HG02642 (cell line): ENCODE measurements around the gene KRT6B.
"Not testable (repeated sequence)": the region's sequence is repeated elsewhere in the genome, so short reads cannot be mapped to it uniquely, and the experiment has no call there.

ENCODE experiments used
- ATAC-seq: cut with Tn5 transposase; IDR thresholded peaks from one replicate; pipeline ENCODE4 v1.9.1; 2021; ENCODE audit warnings: mild to moderate bottlenecking; ENCODE audit not compliant: unreplicated experiment, poor library complexity

KRT6B gene

GRCh38 chr12:52473768-52474167 is 21.8 kb upstream of the KRT6B start, which contains the start of gene KRT6C:
Gene KRT6C (minus strand): TSS chr12:52473805. CDS start chr12:52473737, 68 bp downstream.
- no peak for ATAC-seq

GRCh38 chr12:52469853-52470252 is 17.9 kb upstream of the KRT6B start:
- ATAC-seq = no peak

- no peak for ATAC-seq
Observed at GRCh38 chr12:52464897-52465296, 13.0 kb upstream of the KRT6B start.

- ATAC-seq = no peak
Observed at GRCh38 chr12:52461693-52462092, 9.7 kb upstream of the KRT6B start.

GRCh38 chr12:52458861-52459260 is 6.9 kb upstream of the KRT6B start:
- no peak for ATAC-seq

- ATAC-seq = no peak
Observed at GRCh38 chr12:52455821-52456220, 3.9 kb upstream of the KRT6B start.

GRCh38 chr12:52454411-52455201 is 2.7 kb upstream of the KRT6B start:
- ATAC-seq = no peak

- no peak for ATAC-seq
Observed at GRCh38 chr12:52448228-52448627, 3.7 kb downstream of the KRT6B start.

GRCh38 chr12:52447196-52447595 is 4.8 kb downstream of the KRT6B start:
- not testable (repeated sequence) for ATAC-seq

GRCh38 chr12:52446367-52447045 is 5.4 kb downstream of the KRT6B start:
- no peak for ATAC-seq

- ATAC-seq = no peak
Observed at GRCh38 chr12:52445876-52446275, 6.1 kb downstream of the KRT6B start.

- no peak for ATAC-seq
Observed at GRCh38 chr12:52444647-52445595, 7.0 kb downstream of the KRT6B start.

GRCh38 chr12:52443966-52444365 is 8.0 kb downstream of the KRT6B start:
- ATAC-seq = no peak

- ATAC-seq = no peak
Observed at GRCh38 chr12:52442600-52443061, 9.3 kb downstream of the KRT6B start.

GRCh38 chr12:52441320-52441911 is 10.5 kb downstream of the KRT6B start:
- ATAC-seq = no peak

GRCh38 chr12:52440821-52441319 is 11.1 kb downstream of the KRT6B start:
- no peak for ATAC-seq

GRCh38 chr12:52439845-52440244 is 12.1 kb downstream of the KRT6B start:
- no peak for ATAC-seq

GRCh38 chr12:52439420-52439819 is 12.5 kb downstream of the KRT6B start:
- ATAC-seq = no peak

- ATAC-seq = no peak
Observed at GRCh38 chr12:52438305-52439301, 13.3 kb downstream of the KRT6B start.
